Hematopoietic multipotent progenitor cell (in vitro differentiated cells): ENCODE results near the gene KIF23. TPM values are rescaled to one million over a fixed set of nuclear protein-coding genes. Genes with fewer than 3 reads are reported as not detected.
"Not testable (repeated sequence)": the region's sequence is repeated elsewhere in the genome, so short reads cannot be mapped to it uniquely, and the experiment has no call there.

Experiments used
- DNase-seq, 3 donors: peaks; one replicate each; pipeline ENCODE4 v3.0.0-alpha.2; 2011 to 2015; ENCODE audit warnings: low read depth in 2 of 3, low spot score in 2 of 3
- total RNA-seq: library from RNA; depleted of rRNA; stranded (reverse); fragments of >200 nt; gene quantifications from one replicate; pipeline ENCODE4 v1.2.3, GENCODE V29; 2012

Gene KIF23
- 2.2 TPM for total RNA-seq

GRCh38 chr15:69413822-69414700, at the start of gene KIF23:
KIF23 (plus strand) TSS chr15:69414349; CDS start chr15:69414466, 117 bp downstream.
- peak; percentile 88 to 95 (median 94) for DNase-seq

DNA sequence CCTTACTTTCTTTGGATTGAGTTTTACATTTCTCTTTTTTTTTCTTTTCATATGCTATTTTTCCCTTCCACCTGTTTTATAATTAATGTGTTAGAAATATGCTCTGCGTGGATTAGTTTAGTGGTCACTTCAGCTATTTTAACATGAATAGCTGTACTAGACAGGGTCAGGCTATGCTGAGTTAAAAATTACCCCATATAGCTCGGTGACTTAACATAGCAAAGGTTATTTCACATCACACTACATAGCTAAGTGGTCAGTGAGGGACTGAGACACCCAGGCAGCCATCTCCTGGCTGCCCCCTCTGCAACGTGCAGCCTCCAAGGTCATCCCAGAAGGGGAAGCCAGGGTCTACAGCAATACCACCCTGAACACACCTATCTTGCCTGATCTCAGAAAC, 46.9 kb upstream of the KIF23 start:
- DNase-seq = no peak

GRCh38 chr15:69369631-69370030, 44.5 kb upstream of the KIF23 start:
- no peak for DNase-seq

GRCh38 chr15:69373406-69373805, 40.7 kb upstream of the KIF23 start:
- no peak for DNase-seq

DNA sequence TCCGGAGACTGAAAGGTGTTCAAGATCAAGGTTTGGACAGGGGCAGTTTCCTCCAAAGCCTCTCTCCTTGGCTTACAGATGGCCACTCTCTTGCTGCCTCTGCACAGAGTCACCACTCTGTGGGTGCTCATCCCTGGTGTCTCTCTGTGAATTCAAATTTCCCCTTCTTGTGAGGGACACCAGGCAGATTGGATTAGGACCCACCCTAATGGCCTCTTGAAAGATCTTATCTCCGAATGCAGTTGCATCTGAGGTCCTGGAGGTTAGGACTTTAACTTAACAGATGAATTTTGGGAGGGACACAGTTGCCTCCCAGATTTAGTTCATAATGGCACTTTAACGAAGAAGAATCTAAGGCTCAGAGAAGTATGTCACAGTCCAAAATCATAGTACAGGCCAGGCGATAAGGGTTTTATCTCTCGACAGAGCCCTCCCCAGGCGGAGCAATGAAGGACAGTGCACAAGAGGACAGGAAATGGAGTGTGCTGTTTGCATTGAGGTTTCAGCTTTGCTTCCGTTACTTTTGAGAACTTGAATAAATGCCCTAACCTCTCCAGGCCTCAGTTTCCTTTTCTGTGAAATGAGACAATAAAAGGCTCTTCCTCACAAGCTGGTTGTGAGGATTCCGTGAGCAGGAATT, 38.9 kb upstream of the KIF23 start:
- no peak for DNase-seq

DNA sequence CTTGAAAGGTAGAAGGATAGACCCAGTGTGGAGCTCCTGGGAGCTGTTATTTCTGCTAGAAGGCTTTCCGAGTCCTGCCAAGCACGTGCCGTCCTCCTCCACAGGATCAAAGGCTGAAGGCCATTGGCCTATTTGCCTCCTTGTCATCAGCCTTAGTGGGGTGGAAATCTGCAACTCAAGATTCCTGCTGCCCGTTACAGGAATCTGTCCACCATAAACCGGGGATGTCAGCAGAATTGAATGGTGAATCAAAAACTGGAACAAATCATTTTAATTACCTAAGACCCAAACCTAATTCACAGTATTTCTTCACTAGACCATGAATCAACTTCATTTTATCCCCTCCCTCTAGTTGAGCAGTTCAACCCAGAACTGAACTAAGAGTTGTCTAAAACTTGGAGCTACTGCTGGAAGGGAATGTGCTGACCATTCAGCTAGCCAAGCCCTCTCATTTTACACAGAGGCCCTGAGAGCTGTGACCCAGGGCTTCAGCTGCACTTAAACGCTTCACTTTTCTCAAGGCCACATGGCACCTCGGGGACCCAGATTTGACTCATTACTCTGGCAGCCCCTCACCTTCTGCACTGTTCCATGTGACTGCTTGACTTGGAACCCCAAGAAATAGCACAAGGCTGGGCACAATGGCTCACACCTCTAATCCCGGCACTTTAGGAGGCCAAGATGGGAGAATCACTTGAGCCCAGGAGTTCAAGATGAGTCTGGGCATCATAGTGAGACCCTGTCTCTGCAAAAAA, 36.8 kb upstream of the KIF23 start:
- DNase-seq = no peak

DNA sequence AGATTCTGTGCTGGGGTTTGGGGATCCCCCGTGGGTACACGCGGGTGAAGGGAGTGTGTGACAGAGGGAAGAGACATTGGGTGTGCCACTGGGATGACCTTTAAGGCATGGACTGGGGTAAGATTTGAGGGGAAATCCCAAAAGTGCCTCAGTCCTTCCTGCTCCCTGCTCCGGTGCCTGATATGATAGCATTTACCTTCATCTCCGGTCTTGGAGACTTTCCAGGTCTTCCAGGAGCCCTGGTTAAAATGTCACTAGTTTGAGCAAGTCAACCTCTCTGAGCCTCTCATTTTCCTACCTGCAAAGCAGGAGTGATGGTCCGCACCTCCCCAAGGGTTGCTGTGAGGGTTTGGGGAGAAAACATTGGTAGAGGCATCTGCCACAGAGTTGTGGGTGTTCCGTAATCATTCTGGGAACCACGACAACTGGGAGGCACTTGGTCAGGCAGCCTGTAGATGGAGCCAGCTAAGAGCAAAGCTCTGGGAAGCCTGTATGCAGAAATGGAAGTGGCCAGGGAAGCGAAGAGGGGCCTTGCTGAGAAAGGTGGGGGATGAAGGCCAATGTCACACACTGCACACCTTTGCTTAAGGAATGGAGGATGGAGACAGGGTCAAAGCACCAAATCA, 33.9 kb upstream of the KIF23 start:
- no peak for DNase-seq

DNA sequence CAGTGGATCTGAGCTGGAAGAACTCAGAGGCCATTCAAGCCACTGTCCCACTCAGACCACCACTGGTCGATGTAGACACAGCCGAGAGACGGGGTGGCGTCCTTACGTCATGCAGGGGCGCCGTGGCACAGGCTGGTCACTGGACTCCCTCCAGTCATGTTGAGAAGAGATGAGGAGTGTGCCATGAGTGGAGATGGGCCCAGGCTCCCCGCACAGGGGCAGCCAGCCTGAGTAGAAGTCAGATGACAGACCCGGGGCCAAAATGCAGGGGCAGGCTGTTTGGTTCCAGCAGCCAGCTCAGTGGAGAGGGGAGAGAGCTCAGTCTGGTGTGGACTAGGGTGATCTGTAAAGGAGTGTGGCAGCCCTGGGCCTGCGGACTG, 33.4 kb upstream of the KIF23 start:
- no peak for DNase-seq

DNA sequence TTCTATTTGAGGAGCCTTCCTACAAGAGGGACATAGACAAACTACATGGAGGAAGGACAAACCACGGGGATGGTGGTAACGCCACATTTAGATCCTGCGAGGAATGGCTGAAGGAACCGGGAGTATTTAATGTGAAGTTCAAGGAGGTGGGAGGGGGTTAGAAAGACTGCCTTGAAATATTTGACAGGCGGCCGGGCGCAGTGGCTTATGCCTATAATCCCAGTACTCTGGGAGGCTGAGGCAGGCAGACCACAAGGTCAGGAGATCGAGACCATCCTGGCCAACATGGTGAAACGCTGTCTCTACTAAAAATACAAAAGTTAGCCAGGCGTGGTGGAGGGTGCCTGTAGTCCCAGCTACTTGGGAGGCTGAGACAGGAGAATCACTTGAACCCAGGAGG, 32.0 kb upstream of the KIF23 start:
- not testable (repeated sequence) for DNase-seq

DNA sequence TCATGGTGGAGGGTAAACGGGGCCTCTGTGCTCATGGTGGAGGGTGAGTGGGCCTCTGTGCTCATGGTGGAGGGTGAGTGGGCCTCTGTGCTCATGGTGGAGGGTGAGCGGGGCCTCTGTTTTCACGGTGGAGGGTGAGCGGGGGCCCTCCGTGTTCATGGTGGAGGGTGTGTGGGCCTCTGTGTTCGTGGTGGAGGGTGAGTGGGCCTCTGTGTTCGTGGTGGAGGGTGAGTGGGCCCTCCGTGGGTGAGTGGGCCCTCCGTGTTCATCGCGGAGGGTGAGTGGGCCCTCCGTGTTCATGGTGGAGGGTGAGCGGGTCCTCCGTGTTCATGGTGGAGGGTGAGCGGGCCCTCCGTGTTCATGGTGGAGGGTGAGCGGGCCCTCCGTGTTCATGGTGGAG, 30.1 kb upstream of the KIF23 start:
- not testable (repeated sequence) for DNase-seq

DNA sequence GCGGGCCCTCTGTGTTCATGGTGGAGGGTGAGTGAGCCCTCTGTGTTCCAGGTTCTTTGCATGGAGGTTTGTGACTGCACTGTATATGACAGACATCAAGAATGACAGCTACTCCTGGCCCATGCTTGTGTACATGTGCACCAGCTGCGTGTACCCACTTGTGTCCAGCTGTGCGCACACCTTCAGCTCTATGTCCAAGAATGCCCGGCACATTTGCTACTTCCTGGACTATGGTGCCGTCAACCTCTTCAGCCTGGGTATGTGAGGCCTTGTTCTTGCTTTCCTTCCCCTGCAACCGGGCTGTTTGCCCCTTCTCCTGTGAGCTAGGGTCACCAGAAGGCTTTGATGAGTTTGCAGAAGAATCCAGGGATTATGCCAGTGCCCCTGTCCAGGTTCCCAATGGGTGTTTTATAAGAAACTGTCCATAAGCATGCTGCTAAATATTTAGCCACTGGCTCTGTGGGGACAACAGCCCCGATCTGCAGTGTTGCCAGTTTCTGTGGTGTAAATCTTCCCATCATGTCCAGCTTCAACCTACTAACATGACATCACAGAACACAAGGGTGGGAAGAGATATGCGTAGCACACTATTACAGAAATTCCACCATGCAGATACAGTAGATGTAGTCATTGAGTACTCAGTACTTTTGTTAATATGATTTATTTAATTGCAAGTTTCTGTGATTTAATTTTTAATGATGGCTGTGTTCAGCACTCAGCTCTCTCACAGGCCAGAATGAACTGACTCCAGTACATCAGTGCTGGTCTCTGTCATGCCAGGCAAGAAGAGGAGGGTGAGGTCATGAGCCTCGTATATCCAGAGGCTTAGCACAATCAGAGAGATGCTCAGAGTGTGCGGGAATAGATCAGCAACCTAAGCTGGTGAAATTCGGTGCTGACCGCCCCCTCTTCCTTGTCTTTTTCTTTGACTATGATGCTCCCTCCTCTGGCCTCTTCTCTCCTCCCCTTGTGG, 29.2 kb upstream of the KIF23 start:
- no peak for DNase-seq

DNA sequence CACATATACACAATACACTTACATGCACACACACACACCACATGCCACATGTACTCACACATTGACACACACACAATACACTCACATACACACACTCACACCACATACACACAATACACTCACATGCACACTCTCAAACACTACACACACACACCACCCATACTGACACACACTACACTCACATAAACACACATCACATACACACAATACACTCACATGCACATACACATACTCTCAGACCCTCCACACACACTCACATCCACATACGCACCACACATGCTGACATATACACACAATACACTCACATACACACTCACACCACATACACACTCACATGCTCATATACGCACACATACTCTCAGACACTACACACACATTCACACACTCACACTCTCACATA, 28.3 kb upstream of the KIF23 start:
- no peak for DNase-seq

GRCh38 chr15:69386284-69386683, 27.9 kb upstream of the KIF23 start:
- DNase-seq = no peak

DNA sequence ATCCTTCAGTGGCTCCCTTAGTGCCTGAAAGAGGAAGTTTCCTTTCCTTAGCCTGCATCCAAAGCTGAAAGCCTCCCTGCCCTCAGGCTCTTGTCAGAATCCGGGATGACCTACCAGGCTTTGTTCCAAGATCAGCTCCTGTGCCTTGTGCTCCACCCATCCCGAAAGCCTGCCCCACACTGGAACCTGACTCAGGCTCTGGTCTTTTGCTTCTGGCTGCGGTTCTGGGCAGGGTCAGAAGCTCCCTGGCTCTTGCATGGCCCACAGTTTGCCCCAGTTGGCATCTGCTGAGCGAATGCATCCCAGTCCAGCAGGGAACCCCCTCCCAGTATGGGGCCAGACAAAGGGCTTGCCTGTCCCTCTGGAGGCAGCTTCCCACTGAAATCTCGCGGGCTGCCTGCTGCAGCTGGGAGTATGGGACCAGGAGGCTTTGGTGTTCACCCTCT, 25.9 kb upstream of the KIF23 start:
- DNase-seq = no peak

DNA sequence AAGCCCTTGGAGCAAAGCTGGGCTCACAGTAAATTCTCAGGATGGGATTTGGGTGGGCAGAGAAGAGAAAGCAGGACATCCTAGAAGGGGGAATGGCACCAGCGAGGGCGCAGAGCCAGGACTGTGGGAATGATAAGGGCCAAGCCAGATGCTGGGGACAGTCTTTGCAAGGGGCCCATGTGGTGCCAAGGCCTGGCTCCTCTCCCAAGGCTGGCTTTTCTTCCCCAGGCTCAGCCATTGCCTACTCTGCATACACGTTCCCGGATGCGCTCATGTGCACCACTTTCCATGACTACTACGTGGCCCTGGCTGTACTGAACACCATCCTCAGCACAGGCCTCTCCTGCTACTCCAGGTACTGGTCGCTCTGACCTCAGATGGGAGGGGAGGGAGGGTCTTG, 24.7 kb upstream of the KIF23 start:
- DNase-seq = no peak

DNA sequence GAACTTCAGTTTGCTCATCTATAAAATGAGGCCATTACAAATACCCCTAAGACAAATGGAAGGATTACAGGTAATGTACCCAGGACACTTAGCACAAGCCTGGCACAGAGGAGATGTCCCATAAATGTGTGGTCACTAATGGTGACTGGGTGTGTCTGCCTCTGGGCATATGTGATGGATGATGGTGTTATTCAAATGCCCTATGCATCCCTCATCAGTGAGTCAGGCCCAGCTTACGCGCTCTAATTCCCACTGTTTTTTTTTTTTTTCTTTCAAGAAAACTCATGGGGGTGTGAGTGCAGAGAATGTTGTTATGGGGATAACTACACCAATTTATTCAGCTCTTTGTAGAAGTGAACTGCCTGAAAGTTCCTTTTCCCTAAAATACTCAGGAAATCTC, 23.6 kb upstream of the KIF23 start:
- DNase-seq = no peak

GRCh38 chr15:69391046-69391757, 22.9 kb upstream of the KIF23 start:
- no peak for DNase-seq

DNA sequence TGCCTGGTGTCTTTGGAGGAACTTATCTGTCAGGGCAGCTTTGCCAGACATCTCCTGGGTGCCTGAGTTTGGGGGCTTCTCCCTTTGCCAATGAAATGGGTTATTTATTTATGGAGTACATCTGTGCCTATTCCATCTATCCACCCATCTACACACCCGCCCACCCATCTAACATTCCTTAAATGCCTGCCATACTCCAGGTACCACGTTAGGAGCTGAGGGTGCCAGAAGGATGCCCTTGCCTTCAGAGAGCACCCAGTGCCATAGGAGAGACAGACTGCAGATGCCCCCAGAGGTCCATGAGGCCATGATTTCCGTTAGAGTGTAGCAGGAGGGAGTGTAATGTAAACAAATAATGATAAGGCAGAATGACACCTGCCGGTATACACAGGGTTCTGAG, 21.8 kb upstream of the KIF23 start:
- no peak for DNase-seq

GRCh38 chr15:69393831-69394491, 20.2 kb upstream of the KIF23 start:
- DNase-seq = peak in 1 of 3 donors; percentile 23
